BE2C (cell line): ENCODE data around the gene ACOT7.

Source experiments
- DNase-seq: peaks from one replicate; pipeline ENCODE4 v3.0.0-alpha.2; 2020
- H3K27me3 ChIP-seq: fragments of 250-450 bp; sonication (Bioruptor Pico); 2 replicates; pipeline ENCODE4 v1.5.1; 2020; ENCODE audit warnings: mild to moderate bottlenecking
- H3K36me3 ChIP-seq: fragments of 250-450 bp; sonication (Bioruptor Pico); 2 replicates; pipeline ENCODE4 v1.5.1; 2020; ENCODE audit warnings: mild to moderate bottlenecking
- H3K4me1 ChIP-seq: fragments of 250-450 bp; sonication (Bioruptor Pico); 2 replicates; pipeline ENCODE4 v1.5.1; 2020
- H3K4me3 ChIP-seq: 2 replicates; pipeline ENCODE4 v1.5.1; 2011; ENCODE audit warnings: low read depth, low read length
- H3K9me3 ChIP-seq: fragments of 250-450 bp; sonication (Bioruptor Pico); 2 replicates; pipeline ENCODE4 v1.5.1; 2020
- TF ChIP-seq, protein P1 (sequence below): IDR thresholded peaks from 2 replicates; pipeline ENCODE4 v1.5.1; 2012; ENCODE audit warnings: mild to moderate bottlenecking, low read depth, low read length

ACOT7 gene

DNA sequence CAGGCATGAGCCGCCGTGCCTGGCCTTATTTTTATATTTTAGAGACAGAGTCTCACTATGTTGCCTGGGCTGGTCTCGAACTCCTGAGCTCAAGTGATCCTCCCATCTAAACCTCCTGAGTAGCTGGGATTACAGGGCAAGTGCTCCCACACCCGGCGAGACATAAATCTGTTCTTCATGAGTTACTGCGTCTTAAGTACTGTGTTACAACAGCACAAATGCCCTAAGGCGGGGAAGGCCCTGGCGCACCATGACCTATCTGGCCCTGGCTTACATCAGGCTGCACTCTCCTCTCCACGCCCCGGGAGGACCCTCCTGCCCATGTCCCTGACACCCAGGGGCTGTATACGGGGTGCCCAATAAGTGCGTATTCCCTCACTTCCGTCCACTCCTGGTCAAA, 136.9 kb downstream of the ACOT7 start:
- TF ChIP-seq, protein P1, sequence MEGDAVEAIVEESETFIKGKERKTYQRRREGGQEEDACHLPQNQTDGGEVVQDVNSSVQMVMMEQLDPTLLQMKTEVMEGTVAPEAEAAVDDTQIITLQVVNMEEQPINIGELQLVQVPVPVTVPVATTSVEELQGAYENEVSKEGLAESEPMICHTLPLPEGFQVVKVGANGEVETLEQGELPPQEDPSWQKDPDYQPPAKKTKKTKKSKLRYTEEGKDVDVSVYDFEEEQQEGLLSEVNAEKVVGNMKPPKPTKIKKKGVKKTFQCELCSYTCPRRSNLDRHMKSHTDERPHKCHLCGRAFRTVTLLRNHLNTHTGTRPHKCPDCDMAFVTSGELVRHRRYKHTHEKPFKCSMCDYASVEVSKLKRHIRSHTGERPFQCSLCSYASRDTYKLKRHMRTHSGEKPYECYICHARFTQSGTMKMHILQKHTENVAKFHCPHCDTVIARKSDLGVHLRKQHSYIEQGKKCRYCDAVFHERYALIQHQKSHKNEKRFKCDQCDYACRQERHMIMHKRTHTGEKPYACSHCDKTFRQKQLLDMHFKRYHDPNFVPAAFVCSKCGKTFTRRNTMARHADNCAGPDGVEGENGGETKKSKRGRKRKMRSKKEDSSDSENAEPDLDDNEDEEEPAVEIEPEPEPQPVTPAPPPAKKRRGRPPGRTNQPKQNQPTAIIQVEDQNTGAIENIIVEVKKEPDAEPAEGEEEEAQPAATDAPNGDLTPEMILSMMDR, result no peak
- Histone ChIP-seq H3K9me3 (no peaks in the 10 kb centered on the region), H3K27me3 (no peaks in the 10 kb centered on the region), H3K36me3 (no peaks in the 10 kb centered on the region), H3K4me1 (no peaks in the 10 kb centered on the region), H3K4me3 (no peak overlapping the region)
- no peak for DNase-seq

DNA sequence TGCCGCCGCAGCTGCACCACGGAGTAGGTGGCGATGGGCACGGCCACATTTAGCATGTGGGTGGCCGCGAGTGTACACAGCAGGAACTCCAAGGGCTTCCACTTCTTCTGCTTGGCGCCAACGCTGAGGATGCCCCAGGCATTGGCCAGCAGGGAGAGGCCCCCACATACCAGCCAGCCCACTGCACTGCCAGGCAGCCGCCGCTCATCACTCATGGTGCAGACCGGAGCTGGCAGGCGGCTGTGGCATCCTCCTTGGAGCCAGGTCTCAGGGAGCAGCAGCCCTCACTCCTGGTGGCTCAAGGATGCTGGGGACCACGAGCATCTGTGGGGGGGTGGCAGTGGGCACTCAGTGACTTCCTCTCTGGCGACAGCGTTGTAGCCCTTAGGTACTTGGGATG, 138.9 kb downstream of the ACOT7 start:
- DNase-seq, result no peak
- Histone ChIP-seq H3K27me3 (peaks cover 6% of the 10 kb centered on the region), H3K9me3 (no peaks in the 10 kb centered on the region), H3K4me3 (no peak overlapping the region), H3K4me1 (no peaks in the 10 kb centered on the region), H3K36me3 (no peaks in the 10 kb centered on the region)
- TF ChIP-seq, protein P1, result no peak

DNA sequence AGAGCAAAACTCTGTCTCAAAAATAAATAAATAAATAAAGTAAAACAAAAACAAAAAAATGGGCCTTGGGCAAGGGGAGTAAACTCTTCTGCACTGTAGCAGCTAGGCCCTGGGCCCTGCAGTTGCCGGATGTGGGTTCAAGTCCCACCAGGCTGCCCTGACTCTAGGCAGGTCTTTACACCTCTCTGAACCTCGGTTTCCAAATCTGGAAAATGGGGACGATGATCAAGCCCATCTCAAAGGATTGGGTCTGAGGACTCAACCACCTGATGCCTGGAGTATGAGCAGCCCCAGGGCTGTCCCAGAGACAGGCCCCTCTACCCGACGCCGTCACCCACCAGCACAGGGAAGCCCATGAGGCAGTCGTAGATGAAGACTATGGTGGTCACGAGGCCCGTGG, 140.2 kb downstream of the ACOT7 start:
- Histone ChIP-seq H3K36me3 (no peaks in the 10 kb centered on the region), H3K4me1 (no peaks in the 10 kb centered on the region), H3K4me3 (no peak overlapping the region), H3K27me3 (peaks cover 15% of the 10 kb centered on the region), H3K9me3 (no peaks in the 10 kb centered on the region)
- no peak for DNase-seq
- TF ChIP-seq, protein P1, result no peak

DNA sequence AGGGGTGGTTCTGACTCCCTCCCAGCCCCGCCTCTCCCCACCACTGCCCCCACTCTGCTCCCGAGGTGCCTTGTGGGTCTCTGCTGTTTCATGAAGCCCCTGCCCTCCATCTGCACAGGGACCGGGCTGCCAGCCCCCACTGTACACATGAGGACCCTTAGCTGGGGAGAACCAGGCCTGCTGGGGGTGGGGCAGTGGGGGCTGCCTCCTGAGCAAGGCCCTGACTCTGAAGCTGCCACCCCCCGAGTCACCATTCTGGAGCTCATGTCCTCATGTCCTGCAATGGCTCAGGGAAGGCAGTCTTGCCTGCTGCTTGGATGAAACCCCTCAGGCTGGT, 141.2 kb downstream of the ACOT7 start:
- TF ChIP-seq, protein P1, result no peak
- peaks cover 15% of the 10 kb centered on the region for H3K27me3 ChIP-seq
- DNase-seq, result no peak
- H3K36me3 ChIP-seq, result no peaks in the 10 kb centered on the region
- no peak overlapping the region for H3K4me3 ChIP-seq
- H3K4me1 ChIP-seq, result no peaks in the 10 kb centered on the region
- H3K9me3 ChIP-seq, result no peaks in the 10 kb centered on the region

DNA sequence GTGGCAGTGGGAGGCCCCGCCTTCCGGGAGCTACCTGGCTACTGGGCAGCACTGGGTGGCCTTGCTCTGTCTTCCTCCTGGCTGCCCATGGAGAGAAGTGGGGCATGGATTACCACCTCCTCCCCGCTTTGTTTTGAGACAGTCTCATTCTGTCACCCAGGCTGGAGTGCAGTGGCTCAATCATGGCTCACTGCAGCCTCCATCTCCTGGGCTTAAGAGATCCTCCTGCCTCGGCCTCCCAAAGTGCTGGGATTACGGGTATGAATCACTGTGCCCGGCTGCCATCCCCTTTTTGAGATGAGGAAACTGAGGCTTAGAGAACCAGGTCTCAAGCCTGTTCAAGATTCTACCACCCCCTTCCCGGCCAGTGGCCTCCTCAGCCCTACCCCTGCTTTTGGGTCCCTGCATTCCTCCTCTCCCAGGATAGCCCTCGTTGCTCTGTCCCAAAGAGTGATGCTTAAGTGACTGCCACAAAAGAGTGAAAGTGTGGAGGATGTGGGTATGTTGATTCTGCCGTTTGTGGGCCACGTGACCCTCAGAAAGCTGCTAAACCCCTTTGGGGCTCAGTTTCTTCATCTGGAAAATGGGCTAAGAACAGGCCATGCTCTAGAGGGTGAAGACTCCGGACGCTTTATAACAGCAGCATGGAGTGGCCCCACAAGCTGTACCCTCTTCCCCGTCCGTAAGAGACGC, 141.7 kb downstream of the ACOT7 start:
- Histone ChIP-seq H3K4me3 (no peak overlapping the region), H3K9me3 (no peaks in the 10 kb centered on the region), H3K36me3 (no peaks in the 10 kb centered on the region), H3K27me3 (peaks cover 15% of the 10 kb centered on the region), H3K4me1 (no peaks in the 10 kb centered on the region)
- TF ChIP-seq, protein P1, result no peak
- no peak for DNase-seq

DNA sequence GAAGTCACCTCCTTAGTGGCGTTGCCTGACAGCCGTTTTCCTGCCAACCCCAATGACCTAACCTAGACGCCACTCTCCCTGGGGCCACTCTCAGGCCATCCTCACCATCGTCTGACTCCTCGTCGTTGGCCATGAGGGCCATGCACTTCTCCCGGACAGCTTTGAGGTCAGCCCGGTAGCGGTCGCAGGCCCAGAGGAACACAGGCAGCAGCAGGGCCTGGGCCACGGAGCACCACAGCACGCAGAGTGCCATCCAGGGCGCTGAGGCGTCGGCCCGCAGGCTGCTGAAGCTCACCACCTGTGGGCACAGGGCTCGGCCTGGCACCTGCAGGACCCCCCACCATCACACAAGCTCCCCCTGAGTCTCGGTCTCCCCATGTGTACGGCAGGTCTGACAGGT, 142.3 kb downstream of the ACOT7 start:
- no peak for DNase-seq
- no peak overlapping the region for H3K4me3 ChIP-seq
- H3K9me3 ChIP-seq, result no peaks in the 10 kb centered on the region
- H3K4me1 ChIP-seq, result no peaks in the 10 kb centered on the region
- TF ChIP-seq, protein P1, result no peak
- H3K27me3 ChIP-seq, result peaks cover 15% of the 10 kb centered on the region
- H3K36me3 ChIP-seq, result no peaks in the 10 kb centered on the region
